ENCODE results near the gene ALG2. TPM values are rescaled to one million over a fixed set of nuclear protein-coding genes. Genes with fewer than 3 reads are reported as not detected.

ALG2 gene
- total and polyA plus RNA-seq, 4 donors: 20.6 to 43.6 (median 30.3) TPM

GRCh38 chr9:99224445-99224844 is 2.7 kb upstream of the ALG2 start:
- no peak for DNase-seq (ENCODE audit: low spot score)
- peaks cover 0 to 38% (median 30%) of the 10 kb centered on the region in 4 donors for H3K4me1 ChIP-seq (ENCODE audit: control insufficient read depth in 4 of 4, insufficient read depth in 4 of 4, low read length in 3 of 4)
- WGBS: 87% methylated on average over 2 of the region's 2 CpGs
- H3K27me3 ChIP-seq (ENCODE audit: control insufficient read depth in 4 of 4, insufficient read depth in 4 of 4, low read length in 3 of 4): no peaks in the 10 kb centered on the region
- TF ChIP-seq RAD21 (IDR thresholded peaks at IDR 0.05): no peak
- no peak for TF ChIP-seq ZBTB33 (IDR thresholded peaks at IDR 0.05)
- TF ChIP-seq YY1 (IDR thresholded peaks at IDR 0.05): no peak
- no peak for TF ChIP-seq HNF4A (conservative IDR thresholded peaks at IDR 0.05)
- TF ChIP-seq ATF3 (IDR thresholded peaks at IDR 0.05): no peak
- no peak for TF ChIP-seq EGR1 (IDR thresholded peaks at IDR 0.05; ENCODE audit: low read depth in 2 of 2)
- TF ChIP-seq FOXA2 (IDR thresholded peaks at IDR 0.05): no peak
- peak overlapping the region in 1 of 3 donors; percentile 2 for H3K4me3 ChIP-seq (ENCODE audit: low read depth in 1 of 3, low read length in 3 of 3)
- no peaks in the 10 kb centered on the region for H3K9me3 ChIP-seq (ENCODE audit: control insufficient read depth in 4 of 4, low read length in 3 of 4)
- no peak overlapping the region for H3K27ac ChIP-seq (ENCODE audit: low read depth in 1 of 2, low read length in 2 of 2)
- H3K9ac ChIP-seq (ENCODE audit: low read depth in 1 of 2, low read length in 2 of 2): no peak overlapping the region
- peaks cover 11 to 28% (median 27%) of the 10 kb centered on the region in 4 donors for H3K36me3 ChIP-seq (ENCODE audit: control insufficient read depth in 4 of 4, insufficient read depth in 3 of 4, low read depth in 1 of 4, low read length in 3 of 4)

DNA sequence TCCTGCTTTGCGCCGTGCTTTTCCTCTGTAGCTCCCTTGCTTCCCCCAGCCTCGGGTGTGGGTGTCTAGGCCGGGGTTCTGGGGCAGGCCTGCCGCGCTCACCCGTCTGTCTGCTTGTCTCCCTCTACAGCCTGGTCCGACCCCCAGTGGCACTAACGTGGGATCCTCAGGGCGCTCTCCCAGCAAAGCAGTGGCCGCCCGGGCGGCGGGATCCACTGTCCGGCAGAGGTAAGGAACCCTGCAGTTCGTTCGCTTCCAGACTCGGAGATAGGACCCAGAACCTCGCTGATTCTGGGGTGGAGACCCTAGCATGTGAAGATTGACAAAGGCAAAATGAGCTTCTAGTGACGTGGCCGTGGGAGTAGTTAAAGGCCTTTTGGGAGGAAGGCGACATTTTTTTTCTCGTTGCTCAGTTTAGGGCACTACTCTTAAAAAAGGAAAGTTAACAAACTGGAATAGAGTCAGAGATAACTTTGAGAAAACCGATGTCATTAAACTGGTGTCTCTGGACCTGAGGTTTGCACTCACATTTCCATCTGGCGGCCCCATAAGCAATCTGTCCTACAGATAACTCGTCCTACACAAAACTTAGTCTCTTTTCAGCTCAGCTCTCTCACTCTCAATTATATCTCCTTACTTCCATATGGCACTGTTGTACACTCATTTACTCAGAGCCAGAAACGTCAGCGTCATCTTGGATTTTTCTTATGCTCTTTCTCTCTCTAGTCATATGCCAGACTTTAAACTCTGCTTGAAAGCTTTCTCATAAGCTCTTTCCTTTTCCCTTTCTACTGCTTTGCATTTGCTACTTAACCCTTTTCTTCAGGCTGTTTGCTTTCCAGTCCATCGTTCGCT is 901 bp upstream of the ALG2 start:
- Histone ChIP-seq H3K9me3 (ENCODE audit: control insufficient read depth in 4 of 4, low read length in 3 of 4) (no peaks in the 10 kb centered on the region), H3K27ac (ENCODE audit: low read depth in 1 of 2, low read length in 2 of 2) (peak overlapping the region; percentile 94 to 96), H3K27me3 (ENCODE audit: control insufficient read depth in 4 of 4, insufficient read depth in 4 of 4, low read length in 3 of 4) (no peaks in the 10 kb centered on the region), H3K9ac (ENCODE audit: low read depth in 1 of 2, low read length in 2 of 2) (peak overlapping the region; percentile 98 to 99), H3K4me3 (ENCODE audit: low read depth in 1 of 3, low read length in 3 of 3) (peak overlapping the region; percentile 82 to 96 (median 85)), H3K4me1 (ENCODE audit: control insufficient read depth in 4 of 4, insufficient read depth in 4 of 4, low read length in 3 of 4) (peaks cover 2 to 50% (median 31%) of the 10 kb centered on the region in 4 donors), H3K36me3 (ENCODE audit: control insufficient read depth in 4 of 4, insufficient read depth in 3 of 4, low read depth in 1 of 4, low read length in 3 of 4) (peaks cover 6 to 21% (median 16%) of the 10 kb centered on the region in 4 donors)
- no peak for DNase-seq (ENCODE audit: low spot score)
- TF ChIP-seq TAF1 (conservative IDR thresholded peaks at IDR 0.05) (no peak), YY1 (IDR thresholded peaks at IDR 0.05) (no peak), ZBTB33 (IDR thresholded peaks at IDR 0.05) (no peak), HNF4G (IDR thresholded peaks at IDR 0.05) (no peak), FOXA2 (IDR thresholded peaks at IDR 0.05) (no peak), JUND (IDR thresholded peaks at IDR 0.05) (no peak)
- TF ChIP-seq, protein P1, sequence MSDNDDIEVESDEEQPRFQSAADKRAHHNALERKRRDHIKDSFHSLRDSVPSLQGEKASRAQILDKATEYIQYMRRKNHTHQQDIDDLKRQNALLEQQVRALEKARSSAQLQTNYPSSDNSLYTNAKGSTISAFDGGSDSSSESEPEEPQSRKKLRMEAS (IDR thresholded peaks at IDR 0.05): peak; percentile 19
- TF ChIP-seq, protein P2, sequence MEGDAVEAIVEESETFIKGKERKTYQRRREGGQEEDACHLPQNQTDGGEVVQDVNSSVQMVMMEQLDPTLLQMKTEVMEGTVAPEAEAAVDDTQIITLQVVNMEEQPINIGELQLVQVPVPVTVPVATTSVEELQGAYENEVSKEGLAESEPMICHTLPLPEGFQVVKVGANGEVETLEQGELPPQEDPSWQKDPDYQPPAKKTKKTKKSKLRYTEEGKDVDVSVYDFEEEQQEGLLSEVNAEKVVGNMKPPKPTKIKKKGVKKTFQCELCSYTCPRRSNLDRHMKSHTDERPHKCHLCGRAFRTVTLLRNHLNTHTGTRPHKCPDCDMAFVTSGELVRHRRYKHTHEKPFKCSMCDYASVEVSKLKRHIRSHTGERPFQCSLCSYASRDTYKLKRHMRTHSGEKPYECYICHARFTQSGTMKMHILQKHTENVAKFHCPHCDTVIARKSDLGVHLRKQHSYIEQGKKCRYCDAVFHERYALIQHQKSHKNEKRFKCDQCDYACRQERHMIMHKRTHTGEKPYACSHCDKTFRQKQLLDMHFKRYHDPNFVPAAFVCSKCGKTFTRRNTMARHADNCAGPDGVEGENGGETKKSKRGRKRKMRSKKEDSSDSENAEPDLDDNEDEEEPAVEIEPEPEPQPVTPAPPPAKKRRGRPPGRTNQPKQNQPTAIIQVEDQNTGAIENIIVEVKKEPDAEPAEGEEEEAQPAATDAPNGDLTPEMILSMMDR (IDR thresholded peaks at IDR 0.05; ENCODE audit: low read depth, low read length, missing input control): no peak
- 5% methylated on average over 30 of the region's 30 CpGs for WGBS

All from liver (tissue), 9 donors.